Mononuclear cell (primary cell): ENCODE measurements around the gene ANAPC2. TPM values are rescaled to one million over a fixed set of nuclear protein-coding genes. Genes with fewer than 3 reads are reported as not detected.
A peak's percentile ranks its signal among the peaks of the same experiment; 100 is the strongest.

Experiments used
- H3K27me3 ChIP-seq: 2 replicates; pipeline ENCODE4 v1.6.0; 2011; ENCODE audit warnings: low read length, control low read depth; ENCODE audit not compliant: insufficient read depth
- H3K4me1 ChIP-seq: 2 replicates; pipeline ENCODE4 v1.5.1; 2011; ENCODE audit warnings: mild to moderate bottlenecking, low read length, control low read depth; ENCODE audit not compliant: insufficient read depth
- H3K4me3 ChIP-seq: 2 replicates; pipeline ENCODE4 v1.5.1; 2011; ENCODE audit warnings: mild to moderate bottlenecking, low read length, moderate library complexity
- H3K9me3 ChIP-seq: 2 replicates; pipeline ENCODE4 v1.5.1; 2011; ENCODE audit warnings: low read depth, mild to moderate bottlenecking, control low read depth, low read length
- total RNA-seq: library from RNA; depleted of rRNA; stranded (reverse); fragments of >200 nt; gene quantifications from one replicate; pipeline ENCODE4 v1.2.3, GENCODE V29; 2012

The ANAPC2 gene
- total RNA-seq, 1 donor: 36.7 TPM

DNA sequence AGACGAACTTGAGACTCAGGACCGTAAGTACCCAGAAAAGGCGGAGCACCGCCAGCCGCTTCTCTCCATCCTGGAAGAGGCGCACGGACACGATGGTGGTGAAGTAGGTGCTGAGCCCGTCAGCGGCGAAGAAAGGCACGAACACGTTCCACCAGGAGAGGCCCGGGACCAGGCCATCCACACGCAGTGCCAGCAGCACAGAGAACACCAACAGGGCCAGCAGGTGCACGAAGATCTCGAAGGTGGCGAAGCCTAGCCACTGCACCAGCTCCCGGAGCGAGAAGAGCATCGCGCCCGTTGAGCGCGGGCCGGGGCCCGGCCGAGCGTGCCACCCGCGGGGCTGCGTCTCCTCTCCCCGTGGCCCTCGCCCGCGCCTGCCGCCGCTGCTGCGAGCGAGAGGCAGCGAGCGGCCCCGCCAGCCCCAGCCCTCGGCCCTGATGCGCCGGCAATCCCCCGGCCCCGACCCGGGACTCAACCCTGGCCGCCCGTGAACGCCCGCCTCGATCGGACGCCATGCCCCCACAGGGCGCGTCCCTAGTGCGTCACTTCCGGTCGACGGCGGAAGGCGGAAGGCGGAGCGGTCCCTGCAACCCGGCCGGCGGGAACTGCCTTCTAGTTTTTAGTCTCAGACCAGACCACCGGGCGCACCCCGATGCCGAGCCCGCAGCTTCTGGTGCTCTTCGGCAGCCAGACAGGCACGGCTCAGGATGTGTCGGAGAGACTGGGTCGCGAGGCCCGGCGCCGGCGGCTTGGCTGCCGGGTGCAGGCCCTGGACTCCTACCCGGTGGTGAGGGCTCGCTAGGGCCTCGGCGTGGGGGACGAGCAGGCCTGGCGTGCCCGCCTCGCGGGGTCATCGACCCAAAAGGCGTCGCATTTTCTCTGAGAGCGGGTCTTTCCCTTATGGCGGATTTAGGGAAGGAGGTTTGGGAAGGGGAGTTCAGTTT lies 17.0 kb upstream of the ANAPC2 start, which contains the start of the genes NDOR1 and TMEM203:
Gene NDOR1 (plus strand): TSS at position 575 of the 944 bp plus-strand sequence. CDS start 78 bp downstream, at position 653.
Gene TMEM203 (minus strand): TSS at position 523 of the 944 bp plus-strand sequence. CDS start 234 bp downstream, at position 289.
- Histone ChIP-seq H3K9me3 (no peaks in the 10 kb centered on the region), H3K27me3 (no peaks in the 10 kb centered on the region), H3K4me3 (peak within 1 kb of the TSS; percentile 94), H3K4me1 (peaks cover 44% of the 10 kb centered on the region)

DNA sequence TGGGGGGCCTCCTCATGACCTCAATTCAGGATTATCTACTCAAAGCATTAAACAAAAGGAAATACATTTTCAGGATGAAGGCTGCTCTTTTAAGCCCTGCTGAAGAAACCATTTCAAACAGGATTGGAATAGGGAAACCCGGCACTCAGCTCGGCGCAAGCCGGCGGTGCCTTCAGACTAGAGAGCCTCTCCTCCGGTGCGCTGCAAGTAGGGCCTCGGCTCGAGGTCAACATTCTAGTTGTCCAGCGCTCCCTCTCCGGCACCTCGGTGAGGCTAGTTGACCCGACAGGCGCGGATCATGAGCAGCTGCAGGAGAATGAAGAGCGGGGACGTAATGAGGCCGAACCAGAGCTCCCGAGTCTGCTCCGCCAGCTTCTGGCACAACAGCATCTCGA lies 16.4 kb upstream of the ANAPC2 start:
- no peaks in the 10 kb centered on the region for H3K9me3 ChIP-seq
- H3K4me1 ChIP-seq: peaks cover 44% of the 10 kb centered on the region
- no peaks in the 10 kb centered on the region for H3K27me3 ChIP-seq
- peak overlapping the region; percentile 94 for H3K4me3 ChIP-seq

- Histone ChIP-seq H3K9me3 (no peaks in the 10 kb centered on the region), H3K27me3 (no peaks in the 10 kb centered on the region), H3K4me3 (no peak overlapping the region), H3K4me1 (peaks cover 57% of the 10 kb centered on the region)
Measured at GRCh38 chr9:137202966-137203365, 14.6 kb upstream of the ANAPC2 start.

GRCh38 chr9:137201205-137201868 lies 13.0 kb upstream of the ANAPC2 start:
- H3K4me1 ChIP-seq: peaks cover 50% of the 10 kb centered on the region
- no peaks in the 10 kb centered on the region for H3K27me3 ChIP-seq
- H3K4me3 ChIP-seq: peak overlapping the region; percentile 57
- H3K9me3 ChIP-seq: no peaks in the 10 kb centered on the region

- peak within 1 kb of the TSS; percentile 57 for H3K4me3 ChIP-seq
- H3K9me3 ChIP-seq: no peaks in the 10 kb centered on the region
- H3K27me3 ChIP-seq: no peaks in the 10 kb centered on the region
- H3K4me1 ChIP-seq: peaks cover 43% of the 10 kb centered on the region
Measured at GRCh38 chr9:137200311-137201204, 12.2 kb upstream of the ANAPC2 start, which contains the start of gene TPRN. Gene TPRN (minus strand): TSS chr9:137200741. CDS start chr9:137200711, 30 bp downstream.

GRCh38 chr9:137199411-137200121 lies 11.2 kb upstream of the ANAPC2 start:
- Histone ChIP-seq H3K27me3 (no peaks in the 10 kb centered on the region), H3K9me3 (no peaks in the 10 kb centered on the region), H3K4me3 (no peak overlapping the region), H3K4me1 (peaks cover 36% of the 10 kb centered on the region)

- H3K27me3 ChIP-seq: no peaks in the 10 kb centered on the region
- no peak overlapping the region for H3K4me3 ChIP-seq
- peaks cover 30% of the 10 kb centered on the region for H3K4me1 ChIP-seq
- H3K9me3 ChIP-seq: no peaks in the 10 kb centered on the region
Measured at GRCh38 chr9:137198902-137199283, 10.5 kb upstream of the ANAPC2 start.

DNA sequence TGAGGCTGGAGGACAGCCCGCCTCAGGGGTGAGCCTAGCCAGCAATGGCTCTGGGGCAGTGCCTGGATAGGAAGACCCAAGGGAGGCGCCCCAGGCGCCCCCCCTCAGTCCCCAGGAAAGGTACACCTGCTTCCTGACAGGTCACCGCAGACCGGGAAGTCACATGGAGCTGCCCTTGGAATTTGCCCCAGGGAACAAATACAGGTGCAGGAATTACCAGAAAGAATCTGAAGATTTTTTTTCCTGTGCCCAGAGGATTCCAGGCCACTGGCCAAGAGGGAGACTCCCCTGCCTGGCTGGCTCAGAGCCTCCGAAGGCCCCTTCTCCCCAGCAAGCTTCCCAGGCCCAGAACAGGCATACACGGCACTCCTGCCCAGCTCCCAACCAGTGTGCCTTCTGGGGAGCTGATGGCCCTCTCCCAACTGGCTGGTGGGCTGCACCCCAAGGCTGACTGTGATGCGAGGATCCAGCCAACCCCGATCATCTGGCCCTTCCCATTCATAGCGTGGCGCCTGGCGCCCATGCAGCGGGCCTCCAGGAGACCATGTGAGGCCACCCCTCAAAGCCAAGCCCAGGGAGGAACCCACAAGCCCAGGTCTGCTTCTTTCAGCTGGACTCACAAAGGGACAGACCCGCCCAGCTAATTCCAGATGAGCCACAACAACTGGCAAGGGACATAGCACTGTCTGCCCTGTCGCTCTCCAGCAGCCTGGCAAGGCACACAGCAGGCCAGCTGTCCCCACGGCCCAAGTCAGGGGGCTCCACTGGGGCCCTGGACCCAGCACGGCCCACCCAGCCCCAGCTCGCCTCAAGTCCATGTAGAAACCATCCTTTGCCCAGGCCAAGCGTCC lies 9.9 kb upstream of the ANAPC2 start:
- Histone ChIP-seq H3K4me3 (no peak overlapping the region), H3K9me3 (no peaks in the 10 kb centered on the region), H3K4me1 (peaks cover 28% of the 10 kb centered on the region), H3K27me3 (no peaks in the 10 kb centered on the region)

DNA sequence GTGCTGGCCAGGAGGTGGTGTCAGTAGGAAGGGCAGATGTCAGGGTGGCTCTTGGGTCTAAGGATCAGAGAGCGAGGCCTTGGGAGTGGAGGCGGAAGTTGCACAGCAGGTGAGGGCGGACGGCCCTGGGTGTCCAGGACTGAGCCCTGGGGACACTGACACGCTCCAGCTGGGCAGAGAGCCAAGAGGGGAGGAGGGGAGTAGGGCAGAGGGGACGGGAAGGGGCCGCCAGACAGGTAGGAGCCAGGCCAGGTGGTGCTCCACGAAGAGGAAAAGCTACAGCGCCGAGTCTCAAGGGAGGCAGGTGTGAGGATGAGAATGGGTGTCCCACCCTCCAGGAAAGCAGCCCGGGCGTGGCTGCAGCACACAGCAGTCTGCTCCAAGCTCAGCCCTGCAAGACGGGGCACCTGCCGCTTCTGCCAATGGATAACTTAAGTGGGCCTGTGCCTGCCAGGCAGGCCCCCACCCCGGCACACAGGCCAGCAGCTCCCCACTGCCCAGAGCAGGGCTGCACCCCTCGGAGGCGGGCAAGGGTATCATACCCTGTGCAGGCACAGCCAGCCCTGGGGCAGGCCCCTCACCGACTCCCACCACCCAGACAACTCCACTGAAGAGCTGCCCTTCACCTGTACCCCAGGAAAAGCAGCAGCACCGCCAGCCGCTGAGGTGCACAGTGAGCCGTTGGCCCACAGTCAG lies 7.3 kb upstream of the ANAPC2 start:
- H3K4me3 ChIP-seq: no peak overlapping the region
- H3K9me3 ChIP-seq: no peaks in the 10 kb centered on the region
- no peaks in the 10 kb centered on the region for H3K27me3 ChIP-seq
- H3K4me1 ChIP-seq: peaks cover 13% of the 10 kb centered on the region

GRCh38 chr9:137194909-137195308 lies 6.5 kb upstream of the ANAPC2 start:
- Histone ChIP-seq H3K9me3 (no peaks in the 10 kb centered on the region), H3K4me3 (no peak overlapping the region), H3K4me1 (peaks cover 17% of the 10 kb centered on the region), H3K27me3 (no peaks in the 10 kb centered on the region)

- H3K27me3 ChIP-seq: no peaks in the 10 kb centered on the region
- H3K9me3 ChIP-seq: no peaks in the 10 kb centered on the region
- no peak overlapping the region for H3K4me3 ChIP-seq
- H3K4me1 ChIP-seq: peaks cover 19% of the 10 kb centered on the region
Measured at GRCh38 chr9:137194388-137194787, 6.0 kb upstream of the ANAPC2 start.

- no peaks in the 10 kb centered on the region for H3K27me3 ChIP-seq
Measured at GRCh38 chr9:137193771-137194170, 5.4 kb upstream of the ANAPC2 start.

DNA sequence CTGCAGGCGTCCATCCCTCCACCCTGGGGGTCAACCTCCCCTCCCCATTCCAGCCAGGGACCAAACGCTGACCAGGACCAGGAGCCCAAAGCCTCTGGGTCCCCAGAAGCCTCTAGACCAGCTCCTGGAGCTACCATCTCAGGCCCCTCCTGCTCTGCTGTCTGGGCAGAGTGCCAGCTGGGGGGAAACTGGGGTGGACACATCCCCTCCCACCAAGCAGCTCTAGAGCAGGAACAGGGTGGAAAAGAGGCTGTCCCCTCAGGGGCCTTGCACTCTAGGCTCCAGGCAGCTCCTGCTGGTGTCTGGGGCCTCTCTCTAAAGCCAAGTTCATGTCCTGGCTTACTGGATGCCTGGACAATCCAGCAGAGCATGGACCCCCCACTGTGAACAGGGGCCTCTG lies 4.5 kb upstream of the ANAPC2 start:
- H3K4me1 ChIP-seq: peaks cover 16% of the 10 kb centered on the region
- no peak overlapping the region for H3K4me3 ChIP-seq
- no peaks in the 10 kb centered on the region for H3K9me3 ChIP-seq
- no peaks in the 10 kb centered on the region for H3K27me3 ChIP-seq

More at GRCh38 chr9:137193771-137194170, 5.4 kb upstream of the ANAPC2 start:
- H3K4me1 ChIP-seq: peaks cover 18% of the 10 kb centered on the region
- H3K9me3 ChIP-seq: no peaks in the 10 kb centered on the region
- H3K4me3 ChIP-seq: no peak overlapping the region
